GM20431 (cell line): ENCODE results near the gene TMEM94.
"Not testable (repeated sequence)": the region's sequence is repeated elsewhere in the genome, so short reads cannot be mapped to it uniquely, and the experiment has no call there.

Source experiments
- in situ Hi-C: fragments of 300-500 bp; cut with MseI, MboI; formaldehyde crosslinking; loops from one replicate; pipeline ENCODE4 v1.15.0; 2020; ENCODE audit warnings: low sequenced_read_pairs; ENCODE audit not compliant: unreplicated experiment

TMEM94 gene

DNA sequence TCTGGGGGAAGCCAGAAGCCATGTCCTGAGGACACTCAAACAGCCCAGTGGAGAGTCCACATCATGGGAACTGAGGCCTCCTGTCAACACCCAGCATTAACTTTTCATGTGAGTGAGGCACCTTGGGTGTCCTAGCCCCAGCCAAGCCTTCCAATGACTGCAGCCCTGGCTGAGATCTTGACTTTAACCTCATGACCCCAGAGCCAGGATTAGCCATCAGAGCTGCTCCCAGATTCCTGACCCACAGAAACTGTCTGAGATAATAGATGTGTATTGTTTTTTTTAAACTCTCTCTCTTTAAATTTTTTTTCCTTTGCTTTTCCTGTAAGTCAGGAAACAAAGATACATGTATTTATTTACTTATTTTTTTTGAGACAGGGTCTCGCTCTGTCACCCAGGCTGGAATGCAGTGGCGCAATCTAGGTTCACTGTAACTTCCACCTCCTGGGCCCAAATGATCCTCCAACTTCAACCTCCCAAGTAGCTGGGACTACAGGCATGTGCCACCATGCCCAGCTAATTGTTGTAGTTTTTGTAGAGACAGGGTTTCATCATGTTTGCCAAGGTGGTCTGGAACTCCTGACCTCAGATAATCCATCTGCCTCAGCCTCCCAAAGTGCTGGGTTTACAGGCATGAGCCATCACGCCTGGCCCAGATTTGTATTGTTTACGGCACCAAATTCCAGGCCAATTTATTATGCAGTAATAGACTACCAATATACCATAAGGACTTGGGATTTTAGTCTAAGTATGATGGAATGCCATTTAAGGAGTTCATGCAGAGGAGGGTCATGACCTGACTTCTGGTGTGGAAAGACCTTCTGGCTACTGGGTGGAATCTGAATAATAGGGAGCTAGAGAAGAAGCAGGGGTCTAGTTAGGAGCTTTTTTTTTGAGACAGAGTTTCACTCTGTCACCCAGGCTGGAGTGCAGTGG, 14.0 kb upstream of the TMEM94 start:
- in situ Hi-C loops = no loop called here

DNA sequence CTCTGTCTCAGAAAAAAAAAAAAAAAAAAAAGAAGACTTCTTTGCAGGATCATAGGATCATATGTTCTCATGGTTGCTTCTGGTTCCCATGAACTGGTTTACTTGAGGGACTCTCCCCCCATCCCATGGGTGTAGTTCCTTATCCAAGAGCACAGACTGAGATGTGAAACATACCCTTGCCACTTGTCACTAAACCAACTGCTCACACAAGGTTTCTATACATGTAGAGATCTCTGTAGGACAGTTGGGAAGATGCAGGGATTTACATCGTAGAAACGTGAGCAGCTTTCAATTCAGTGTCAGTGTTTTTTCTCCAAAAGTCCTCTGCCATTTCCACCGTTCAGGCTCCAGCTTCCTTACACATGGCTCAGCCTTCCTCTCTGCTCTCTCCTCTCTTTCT, 11.1 kb upstream of the TMEM94 start:
- in situ Hi-C loops = no loop called here

DNA sequence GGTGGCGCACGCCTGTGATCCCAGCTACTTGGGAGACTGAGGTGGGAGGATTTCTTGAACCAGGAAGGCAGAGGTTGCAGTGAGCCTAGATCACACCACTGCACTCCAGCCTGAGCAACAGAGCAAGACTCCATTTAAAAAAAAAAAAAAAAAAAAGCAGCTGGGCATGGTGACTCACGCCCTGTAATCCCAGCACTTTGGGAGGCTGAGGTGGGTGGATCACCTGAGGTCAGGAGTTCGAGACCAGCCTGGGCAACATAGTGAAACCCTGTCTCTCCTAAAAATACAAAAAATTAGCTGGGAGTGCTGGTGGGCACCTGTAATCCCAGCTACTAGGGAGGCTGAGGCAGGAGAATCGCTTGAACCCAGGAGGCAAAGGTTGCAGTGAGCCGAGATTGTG, 10.5 kb upstream of the TMEM94 start:
- in situ Hi-C loops = not testable (repeated sequence)

DNA sequence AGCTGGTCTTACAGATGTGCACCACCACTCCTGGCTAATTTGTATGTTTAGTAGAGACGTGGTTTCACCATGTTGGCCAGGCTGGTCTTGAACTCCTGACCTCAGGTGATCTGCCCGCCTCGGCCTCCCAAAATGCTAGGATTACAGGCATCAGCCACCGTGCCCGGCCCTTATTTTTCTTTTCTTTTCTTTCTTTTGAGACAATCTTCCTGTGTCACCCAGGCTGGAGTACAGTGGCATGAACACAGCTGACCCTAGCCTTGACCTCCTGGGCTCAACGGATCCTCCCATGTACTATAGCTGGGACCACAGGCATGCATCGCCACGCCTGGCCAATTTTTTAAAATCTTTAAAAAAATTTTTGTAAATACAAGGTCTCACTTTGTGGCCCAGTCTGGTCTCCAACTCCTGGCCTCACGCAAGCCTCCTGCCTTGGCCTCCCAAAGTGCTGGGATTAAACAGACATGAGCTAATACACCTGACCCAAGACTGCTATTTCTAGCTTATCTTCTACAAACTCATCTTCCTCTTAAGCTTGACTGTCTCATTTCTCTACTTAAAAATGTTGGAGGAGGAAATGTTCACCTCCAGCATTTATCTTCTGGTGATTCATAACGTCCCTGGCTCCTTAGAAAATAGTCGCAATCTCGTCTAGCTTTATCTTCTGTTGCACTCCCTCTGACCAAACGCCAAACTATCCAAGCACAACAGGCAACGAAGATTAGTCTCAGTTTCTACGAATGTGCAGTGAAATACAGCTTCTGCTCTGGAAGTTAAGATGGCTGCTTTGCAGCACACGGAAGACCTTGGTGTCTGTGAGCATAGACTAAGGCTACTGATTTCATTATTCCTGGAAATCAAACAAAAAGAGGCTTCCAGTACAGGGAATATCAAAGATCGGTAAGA, 8.2 kb upstream of the TMEM94 start:
- in situ Hi-C loops = no loop called here

DNA sequence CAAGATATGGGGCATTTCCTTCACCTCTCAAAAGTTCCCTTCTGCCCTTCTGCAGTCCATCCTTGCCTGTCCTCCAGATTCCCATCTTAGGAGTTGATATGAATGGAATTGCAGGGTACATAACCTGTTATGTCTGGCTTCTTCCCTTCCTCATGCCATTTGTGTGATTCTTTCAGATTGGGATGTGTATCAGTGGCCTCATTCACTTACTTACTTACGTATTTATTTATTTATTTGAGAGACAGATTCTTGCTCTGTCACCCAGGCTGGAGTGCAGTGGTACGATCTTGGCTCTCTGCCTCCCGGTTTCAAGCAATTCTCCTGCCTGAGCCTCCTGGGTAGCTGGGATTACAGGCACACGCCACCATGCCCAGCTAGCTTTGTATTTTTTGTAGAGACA, 6.2 kb upstream of the TMEM94 start:
- in situ Hi-C loops = no loop called here

DNA sequence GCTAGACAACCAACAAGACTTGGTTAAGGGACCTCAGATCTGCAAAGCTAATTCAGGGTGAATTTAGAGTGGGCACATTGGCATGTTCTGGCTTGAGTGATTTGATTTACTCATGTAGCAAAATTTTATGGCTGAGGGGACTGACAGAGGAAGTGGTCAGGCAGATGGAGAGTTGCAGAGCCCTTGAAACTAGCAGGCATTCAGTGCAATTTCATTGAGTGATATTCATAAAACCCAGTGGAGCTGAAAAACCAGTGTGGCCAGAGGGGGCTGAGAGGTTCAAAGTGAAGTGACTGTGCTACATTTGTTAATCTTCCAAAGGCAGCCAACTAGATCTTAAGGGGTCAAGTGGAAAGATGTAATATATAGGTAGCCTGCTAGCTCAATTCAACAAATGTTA, 2.2 kb upstream of the TMEM94 start:
- in situ Hi-C loops = no loop called here

DNA sequence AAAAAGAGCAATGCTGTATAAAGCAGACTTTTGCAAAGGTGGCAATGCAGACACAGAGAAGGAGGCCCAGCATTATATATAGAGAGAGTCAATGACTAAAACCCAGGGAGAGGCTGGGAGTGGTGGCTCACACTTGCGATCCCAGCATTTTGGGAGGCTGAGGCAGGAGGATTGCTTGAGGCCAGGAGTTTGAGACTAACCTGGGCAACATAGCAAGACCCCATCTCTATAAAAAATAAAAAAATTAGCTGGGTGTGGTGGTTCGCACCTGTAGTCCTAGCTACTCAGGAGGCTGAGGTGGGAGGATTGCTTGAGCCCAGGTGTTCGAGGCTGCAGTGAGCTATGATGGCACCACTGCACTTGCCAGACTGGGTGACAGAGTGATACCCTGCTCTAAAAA, 1.8 kb upstream of the TMEM94 start:
- in situ Hi-C loops = not testable (repeated sequence)

DNA sequence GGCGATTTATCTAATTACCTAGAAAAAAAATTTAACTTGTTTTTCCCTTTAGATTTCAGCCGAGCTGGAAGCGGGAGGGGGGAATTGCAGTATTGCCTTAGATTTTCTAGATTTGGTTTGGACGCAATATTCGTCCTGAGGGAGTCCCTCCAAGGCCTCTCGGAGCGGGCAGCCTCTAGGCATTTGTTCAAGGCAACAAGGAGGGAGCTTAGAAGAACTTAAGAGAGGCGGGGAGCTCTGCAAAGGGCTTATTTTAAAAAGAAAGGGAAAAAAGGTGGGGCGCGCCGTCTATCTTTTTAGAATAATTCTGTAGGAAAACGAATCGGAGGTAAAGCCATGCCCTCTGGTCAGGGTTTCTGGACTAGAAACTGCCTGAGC, 407 bp upstream of the TMEM94 start:
- in situ Hi-C loops = no loop called here

DNA sequence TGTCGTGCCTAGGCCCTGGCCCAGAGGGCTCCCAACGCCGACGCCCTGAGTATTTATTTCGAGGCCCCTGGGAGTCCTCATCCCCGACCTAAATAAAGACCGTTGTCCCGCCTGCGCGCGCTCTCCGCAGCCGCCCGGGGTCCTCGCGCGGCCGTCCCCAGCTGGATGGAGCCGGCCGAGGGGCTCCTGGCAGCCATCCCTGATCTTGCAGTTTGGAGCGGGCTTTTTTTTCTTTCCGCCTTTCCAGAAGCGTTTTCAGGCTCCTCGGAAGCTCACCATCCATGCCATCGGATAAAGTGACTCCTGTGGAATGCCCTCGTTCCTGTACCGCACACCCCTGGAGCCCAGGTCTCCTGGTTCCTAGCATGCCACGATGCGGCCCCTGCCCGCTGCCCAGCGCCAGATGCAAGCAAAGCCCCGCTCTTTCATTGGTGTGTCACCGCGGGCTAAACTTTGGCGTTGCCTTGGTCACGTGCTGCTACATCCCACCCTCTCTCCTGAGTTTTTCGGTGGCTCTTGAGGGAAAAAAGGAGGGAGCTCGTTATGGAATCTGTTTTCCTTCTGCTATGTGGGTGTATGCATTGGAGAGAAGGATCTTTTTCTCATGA, 716 bp downstream of the TMEM94 start:
- in situ Hi-C loops = no loop called here

DNA sequence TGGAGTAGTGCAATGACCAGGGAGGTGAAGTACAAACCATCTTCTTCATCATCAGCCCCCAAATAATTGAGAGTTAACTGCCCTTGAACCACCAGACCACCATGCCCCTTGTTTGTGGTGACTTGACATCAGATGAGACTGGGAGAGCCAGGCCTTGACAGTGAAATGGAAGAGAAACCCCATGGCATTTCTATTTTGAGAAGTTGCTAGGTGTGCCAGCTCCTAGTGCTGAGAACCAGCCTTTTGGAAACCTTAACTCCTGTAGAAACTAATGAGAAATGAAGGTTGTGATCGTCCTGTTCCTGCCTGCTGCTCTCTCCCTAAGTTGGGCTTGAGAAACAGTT, 2.8 kb downstream of the TMEM94 start:
- in situ Hi-C loops = no loop called here

DNA sequence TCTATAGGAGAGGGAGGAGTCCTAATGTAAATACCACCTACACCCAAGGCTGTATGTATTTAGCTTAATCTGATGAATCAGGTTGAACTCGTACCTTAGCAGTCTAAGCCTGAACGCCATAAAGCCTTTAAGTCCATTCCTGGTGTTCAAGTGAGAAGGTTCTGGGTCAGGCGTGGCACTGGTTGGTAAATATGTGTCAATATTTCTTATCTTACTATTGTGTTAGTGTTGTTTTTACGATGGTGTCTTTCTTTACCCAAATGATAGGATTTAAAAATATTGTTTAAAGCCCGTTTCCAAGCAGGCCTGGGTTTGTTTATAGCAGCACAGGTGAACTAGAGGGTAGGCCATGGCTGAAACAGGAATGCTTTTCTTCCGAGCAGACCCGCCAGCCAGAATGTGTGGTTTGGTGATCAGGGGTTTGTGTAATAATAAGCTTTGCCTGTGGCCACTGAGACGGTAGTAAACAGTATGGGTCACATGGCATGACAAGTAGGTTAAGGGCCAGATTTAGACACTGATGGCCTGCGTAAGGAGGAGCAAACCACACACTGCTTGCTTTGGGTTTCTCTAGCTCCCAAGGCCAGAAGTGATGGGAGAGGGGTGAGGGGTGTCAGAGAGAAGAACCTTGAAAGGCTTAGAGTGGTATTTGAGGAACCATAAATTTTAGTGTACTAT, 3.3 kb downstream of the TMEM94 start:
- in situ Hi-C loops = no loop called here

DNA sequence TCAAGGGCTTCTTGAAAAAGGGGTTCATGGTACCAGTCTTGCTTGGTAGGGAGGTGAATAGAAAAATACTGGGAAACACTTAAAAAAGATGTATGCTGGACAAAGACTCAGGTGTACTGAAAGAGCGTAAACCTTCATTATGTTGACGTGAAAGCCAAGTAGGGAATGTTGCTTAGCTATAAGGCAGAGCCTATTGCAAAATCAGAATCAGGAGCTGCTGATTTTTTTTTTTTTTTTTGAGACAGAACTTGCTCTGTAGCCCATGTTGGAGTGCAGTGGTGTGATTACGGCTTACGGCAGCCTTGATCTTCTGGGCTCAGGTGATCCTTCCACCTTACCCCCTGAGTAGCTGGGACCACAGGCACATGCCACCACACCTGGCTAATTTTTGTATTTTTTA, 3.9 kb downstream of the TMEM94 start:
- in situ Hi-C loops = no loop called here

DNA sequence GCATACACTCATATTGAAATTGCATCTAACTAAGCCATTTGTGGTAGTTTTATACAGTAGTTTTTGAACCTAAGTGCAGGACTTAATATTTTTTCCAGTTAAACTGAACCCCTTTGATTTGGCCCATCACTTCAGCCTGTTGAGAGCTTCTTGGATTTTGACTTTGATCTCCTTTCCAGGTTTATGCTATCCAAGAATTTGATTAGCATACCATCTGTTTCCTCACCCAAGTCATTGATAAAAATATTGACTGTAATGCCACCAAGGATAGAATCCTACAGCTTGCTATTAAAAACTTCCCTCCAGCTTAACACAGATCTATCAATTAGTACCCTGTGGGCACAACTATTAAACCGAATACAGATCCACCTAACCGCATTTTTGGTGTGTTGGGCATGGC, 7.2 kb downstream of the TMEM94 start:
- in situ Hi-C loops = no loop called here

DNA sequence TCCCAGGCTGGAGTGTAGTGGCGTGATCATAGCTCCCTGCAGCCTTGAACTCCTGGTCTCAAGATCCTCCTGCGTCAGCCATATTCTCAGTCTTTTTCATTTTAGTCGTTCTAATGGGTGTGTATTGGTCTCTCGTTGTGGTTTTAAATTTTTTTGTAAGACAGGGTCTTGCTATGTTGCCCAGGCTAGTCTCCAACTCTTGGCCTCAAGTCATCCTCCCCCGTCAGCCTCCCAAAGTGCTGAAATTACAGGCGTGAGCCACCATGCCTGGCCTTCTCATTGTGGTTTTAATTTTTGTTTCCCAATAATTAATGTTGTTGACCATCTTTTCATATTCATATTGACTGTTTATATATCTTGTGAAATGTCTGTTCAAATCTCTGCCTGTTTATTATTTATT, 8.6 kb downstream of the TMEM94 start:
- in situ Hi-C loops = no loop called here

DNA sequence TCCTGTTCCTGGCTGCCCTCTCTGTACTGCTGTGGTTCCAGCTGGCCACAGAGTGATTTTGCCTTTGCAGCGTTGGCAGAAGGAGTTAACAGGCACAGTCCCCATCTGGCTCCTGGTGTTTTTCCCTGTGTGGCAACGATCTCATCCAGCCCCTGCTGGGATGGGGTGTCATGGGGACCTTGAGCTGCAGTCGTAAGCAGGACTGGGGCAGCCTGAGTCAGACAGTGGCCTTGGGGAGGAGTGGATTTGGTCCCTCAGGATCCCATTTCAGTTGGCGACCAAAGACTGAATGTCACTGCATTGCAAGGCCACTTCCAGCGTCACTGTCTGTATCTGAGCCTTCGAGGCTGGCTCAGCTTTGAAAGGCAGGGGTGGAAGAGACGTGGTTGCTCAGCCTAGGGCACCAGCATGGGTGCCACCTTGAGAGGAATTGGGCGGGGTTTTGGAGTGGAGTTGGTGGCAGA, 11.9 kb downstream of the TMEM94 start:
- in situ Hi-C loops = no loop called here

DNA sequence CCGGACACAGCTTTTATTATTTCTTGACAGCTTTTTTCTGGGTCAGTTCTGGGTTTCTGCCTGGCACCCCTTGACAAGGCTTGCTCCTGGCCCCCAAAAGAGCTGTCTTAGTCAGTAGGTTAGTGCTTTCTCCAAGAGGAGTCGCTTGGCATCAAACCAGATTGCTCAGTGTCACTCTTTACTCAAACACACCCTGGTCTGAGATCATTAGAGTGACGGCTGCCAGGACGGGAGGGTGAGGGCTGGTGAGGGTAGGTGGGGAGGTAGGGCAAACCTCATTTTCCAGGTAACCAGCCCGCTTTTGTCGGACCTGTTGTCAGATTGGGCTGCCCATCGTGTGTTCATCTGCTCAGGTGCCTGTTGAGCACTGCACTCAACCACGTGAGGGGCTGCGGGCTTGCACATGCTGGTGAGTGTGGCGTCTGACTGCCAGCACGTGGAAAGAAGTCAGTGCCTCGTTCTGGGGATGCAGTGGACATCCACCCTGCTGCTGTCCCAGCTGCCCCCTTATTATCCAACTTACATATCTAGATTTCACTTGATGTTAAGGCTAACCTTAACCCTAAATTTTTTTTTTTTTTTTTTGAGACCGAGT, 12.4 kb downstream of the TMEM94 start:
- in situ Hi-C loops = no loop called here

DNA sequence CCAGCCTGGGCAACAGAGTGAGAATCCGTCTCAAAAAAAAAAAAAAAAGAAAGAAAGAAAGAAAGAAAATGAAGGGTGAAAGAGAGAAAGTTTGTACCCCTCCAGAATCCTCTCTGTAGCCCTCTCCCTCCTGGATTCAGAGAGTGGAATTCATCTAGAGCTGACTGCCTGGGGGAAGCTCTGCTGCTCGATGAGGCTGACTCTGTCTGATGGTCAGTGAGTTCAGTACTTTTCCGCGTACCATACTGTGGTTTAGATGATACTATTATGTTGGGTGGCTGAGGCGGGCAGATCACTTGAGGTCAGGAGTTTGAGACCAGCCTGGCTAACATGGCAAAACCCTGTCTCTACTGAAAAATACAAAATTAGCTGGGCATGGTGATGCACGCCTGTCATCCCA, 14.8 kb downstream of the TMEM94 start:
- in situ Hi-C loops = no loop called here

DNA sequence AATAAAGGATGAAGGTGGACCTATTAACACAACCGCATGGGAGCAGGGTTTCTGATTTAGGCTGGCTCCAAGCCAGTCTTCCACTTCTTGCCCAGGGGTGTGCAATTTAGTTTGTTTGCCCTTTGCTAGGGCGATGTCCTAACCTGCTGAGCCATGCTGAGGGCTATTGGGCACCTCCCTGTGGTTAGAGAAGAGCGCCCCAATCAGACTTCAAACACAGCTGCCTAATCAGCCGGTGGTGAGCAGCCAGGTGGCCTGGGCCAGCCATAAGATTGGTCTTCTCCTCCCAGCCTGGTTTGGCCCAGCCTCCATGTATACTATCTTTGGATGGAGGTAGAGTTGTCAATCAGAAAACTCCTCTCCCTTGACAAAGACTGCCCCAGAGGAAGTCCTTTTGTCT, 15.7 kb downstream of the TMEM94 start:
- in situ Hi-C loops = no loop called here

DNA sequence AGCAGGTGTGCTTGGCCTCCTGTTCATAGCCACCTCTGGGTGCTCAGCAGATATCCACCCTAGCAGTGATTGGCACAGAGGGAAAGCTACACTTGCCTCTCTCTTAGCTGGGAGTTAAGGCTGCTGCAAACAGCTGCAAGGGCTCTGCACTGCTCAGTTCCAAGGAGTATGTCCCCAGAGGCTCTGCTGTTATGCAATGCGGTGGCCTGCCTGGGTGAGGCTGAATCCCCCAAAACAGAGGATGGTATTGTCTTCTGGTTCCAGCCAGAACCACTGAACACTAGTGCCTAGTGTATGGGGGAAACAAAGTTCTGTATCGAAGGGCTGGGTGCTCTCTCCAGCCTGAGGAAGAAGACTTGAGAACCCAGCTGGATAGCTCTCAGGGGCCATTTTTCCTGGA, 16.8 kb downstream of the TMEM94 start:
- in situ Hi-C loops = no loop called here

DNA sequence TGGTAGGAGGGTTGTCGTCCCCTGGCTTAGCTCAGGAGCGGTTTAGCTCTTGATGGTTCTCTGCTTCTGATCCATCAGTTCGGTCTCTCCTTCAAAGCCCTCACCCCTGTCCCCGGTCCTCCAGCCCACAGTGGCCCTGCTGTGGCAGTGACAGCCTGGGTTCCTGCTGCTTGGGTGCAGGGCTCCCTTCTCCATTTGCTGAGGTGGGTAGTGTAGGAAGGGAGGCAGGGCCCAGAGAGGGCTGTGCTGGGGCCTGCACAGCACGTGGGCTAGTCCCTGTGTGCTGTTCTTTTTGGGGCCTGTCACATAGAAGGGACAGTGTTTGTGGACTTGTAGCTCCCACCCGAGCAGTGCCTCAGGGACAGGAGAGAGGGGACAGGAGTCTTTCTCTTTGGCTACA, 18.3 kb downstream of the TMEM94 start:
- in situ Hi-C loops = no loop called here
